Measurements from ENCODE around the gene RAI1.

The RAI1 gene

DNA sequence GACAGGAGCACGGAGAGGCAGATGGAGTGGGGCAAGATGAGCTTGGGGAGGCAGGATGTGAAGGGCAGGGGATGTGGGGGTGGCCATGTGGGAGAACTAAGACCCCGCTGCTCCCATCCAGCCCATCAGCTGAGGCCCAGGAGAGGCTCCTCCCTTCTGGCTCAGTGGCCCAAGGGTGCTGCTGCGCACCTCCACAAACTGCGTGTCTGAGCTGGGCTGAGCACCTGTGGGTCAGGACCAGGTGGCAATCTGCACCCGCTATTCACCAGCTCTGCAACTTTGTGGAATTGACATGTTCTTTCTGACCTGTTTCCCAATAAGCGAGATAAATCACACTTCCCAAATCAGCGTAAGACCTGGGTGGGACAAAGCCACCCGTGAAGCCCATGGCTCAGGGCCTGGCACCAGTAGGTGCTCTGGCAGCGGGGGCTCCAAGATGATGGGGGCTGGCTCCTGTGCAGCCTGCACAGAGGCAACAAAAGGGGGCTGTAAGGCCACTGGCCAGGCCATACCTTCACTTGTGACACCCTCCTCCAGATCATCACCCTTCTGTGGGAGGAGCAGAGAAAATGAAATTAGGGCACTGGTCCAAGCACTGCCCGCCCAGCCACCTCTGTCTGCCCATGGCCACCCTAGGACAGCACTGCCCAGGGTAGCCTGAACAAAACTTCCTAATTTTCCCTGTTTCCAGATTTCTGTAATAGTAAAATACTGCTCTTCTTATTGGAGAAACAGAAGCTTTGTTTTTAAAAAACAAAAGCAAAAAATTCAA is 167.2 kb downstream of the RAI1 start:
- Histone ChIP-seq H3K4me1 (ENCODE audit: control insufficient read depth in 5 of 5, insufficient read depth in 5 of 5, low read length in 5 of 5) (peaks cover 21 to 47% (median 35%) of the 10 kb centered on the region in 5 donors), H3K4me3 (ENCODE audit: low read depth in 1 of 5, low read length in 5 of 5) (no peak overlapping the region), H3K9ac (ENCODE audit: low read length in 5 of 5) (peak overlapping the region in 3 of 5 donors; percentile 3 to 48 (median 42)), H3K27me3 (ENCODE audit: control insufficient read depth in 5 of 5, insufficient read depth in 4 of 5, low read length in 5 of 5) (no peaks in the 10 kb centered on the region), H3K27ac (ENCODE audit: low read depth, low read length) (peak overlapping the region; percentile 88), H3K36me3 (ENCODE audit: control insufficient read depth in 5 of 5, insufficient read depth in 5 of 5, low read length in 5 of 5) (peaks cover 0 to 33% (median 11%) of the 10 kb centered on the region in 5 donors), H3K9me3 (ENCODE audit: control insufficient read depth in 5 of 5, low read length in 5 of 5) (no peaks in the 10 kb centered on the region)

DNA sequence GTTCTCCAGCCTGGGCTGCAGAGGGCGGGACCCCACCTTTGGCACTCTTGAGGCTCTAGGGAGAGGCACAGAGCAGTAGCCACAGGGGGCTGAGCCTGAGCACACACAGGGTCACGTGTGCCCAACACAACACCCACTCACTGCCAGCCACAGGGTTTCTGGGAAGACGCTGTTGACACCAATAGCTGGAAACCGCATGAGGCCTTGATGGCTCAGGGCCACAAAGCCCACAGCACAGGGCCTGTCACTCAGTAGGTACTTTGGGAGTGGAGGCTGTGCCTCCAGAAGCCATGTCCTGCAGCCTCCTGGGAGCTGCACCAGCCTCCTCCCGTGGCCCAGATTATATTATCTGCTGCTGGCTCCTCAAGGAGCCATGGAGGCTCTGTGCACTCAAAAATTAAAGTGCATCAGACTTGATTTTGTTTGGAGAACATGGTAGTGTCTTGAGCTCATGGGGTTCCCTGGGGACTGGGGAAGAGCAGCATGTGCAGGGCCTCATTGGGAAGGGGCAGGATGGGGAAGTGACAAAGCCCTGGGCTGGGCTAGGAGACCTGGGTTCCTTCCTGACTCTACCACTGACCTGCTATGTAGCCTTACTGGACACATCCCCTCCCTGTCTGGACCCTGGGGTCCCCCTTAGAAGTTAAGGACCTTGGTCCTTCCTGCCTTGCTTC is 168.0 kb downstream of the RAI1 start:
- Histone ChIP-seq H3K4me3 (ENCODE audit: low read depth in 1 of 5, low read length in 5 of 5) (no peak overlapping the region), H3K4me1 (ENCODE audit: control insufficient read depth in 5 of 5, insufficient read depth in 5 of 5, low read length in 5 of 5) (peaks cover 21 to 53% (median 35%) of the 10 kb centered on the region in 5 donors)

DNA sequence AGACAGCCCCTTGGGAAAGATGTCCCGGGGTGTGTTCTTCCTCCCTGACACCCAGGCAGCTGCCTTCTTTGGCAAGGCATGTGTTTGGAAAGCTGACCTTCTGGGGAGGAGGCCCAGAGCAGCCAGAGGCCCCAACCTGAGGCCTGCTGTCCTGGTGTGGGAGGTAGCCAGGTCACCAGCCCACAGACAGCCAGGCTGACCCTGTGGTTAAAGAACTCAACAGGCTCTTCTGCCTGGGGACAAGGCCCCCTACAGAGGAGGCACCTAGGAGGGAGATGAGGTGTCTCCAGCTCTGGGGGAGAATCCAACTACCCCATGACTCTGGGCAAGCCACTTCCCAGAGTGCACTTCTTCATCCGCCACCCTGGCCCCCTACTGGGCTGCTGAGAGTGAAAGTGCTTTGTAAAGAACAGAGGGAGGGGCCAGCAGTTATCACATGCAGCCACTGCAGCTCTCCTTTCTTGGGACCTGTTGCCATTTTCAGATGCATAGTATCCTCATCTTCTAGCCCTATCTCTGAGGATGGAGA is 168.7 kb downstream of the RAI1 start:
- no peaks in the 10 kb centered on the region for H3K27me3 ChIP-seq (ENCODE audit: control insufficient read depth in 5 of 5, insufficient read depth in 4 of 5, low read length in 5 of 5)
- H3K36me3 ChIP-seq (ENCODE audit: control insufficient read depth in 5 of 5, insufficient read depth in 5 of 5, low read length in 5 of 5), result peaks cover 0 to 33% (median 11%) of the 10 kb centered on the region in 5 donors
- no peaks in the 10 kb centered on the region for H3K9me3 ChIP-seq (ENCODE audit: control insufficient read depth in 5 of 5, low read length in 5 of 5)
- H3K4me1 ChIP-seq (ENCODE audit: control insufficient read depth in 5 of 5, insufficient read depth in 5 of 5, low read length in 5 of 5), result peaks cover 21 to 56% (median 38%) of the 10 kb centered on the region in 5 donors
- no peak overlapping the region for H3K4me3 ChIP-seq (ENCODE audit: low read depth in 1 of 5, low read length in 5 of 5)
- peak overlapping the region; percentile 44 to 74 (median 65) for H3K9ac ChIP-seq (ENCODE audit: low read length in 5 of 5)
- H3K27ac ChIP-seq (ENCODE audit: low read depth, low read length), result peak overlapping the region; percentile 88

More for the DNA sequence above, 168.0 kb downstream of the RAI1 start:
- H3K9ac ChIP-seq (ENCODE audit: low read length in 5 of 5), result peak overlapping the region; percentile 44 to 74 (median 65)
- H3K36me3 ChIP-seq (ENCODE audit: control insufficient read depth in 5 of 5, insufficient read depth in 5 of 5, low read length in 5 of 5), result peaks cover 0 to 33% (median 11%) of the 10 kb centered on the region in 5 donors
- no peaks in the 10 kb centered on the region for H3K27me3 ChIP-seq (ENCODE audit: control insufficient read depth in 5 of 5, insufficient read depth in 4 of 5, low read length in 5 of 5)
- no peaks in the 10 kb centered on the region for H3K9me3 ChIP-seq (ENCODE audit: control insufficient read depth in 5 of 5, low read length in 5 of 5)
- peak overlapping the region; percentile 88 for H3K27ac ChIP-seq (ENCODE audit: low read depth, low read length)

DNA sequence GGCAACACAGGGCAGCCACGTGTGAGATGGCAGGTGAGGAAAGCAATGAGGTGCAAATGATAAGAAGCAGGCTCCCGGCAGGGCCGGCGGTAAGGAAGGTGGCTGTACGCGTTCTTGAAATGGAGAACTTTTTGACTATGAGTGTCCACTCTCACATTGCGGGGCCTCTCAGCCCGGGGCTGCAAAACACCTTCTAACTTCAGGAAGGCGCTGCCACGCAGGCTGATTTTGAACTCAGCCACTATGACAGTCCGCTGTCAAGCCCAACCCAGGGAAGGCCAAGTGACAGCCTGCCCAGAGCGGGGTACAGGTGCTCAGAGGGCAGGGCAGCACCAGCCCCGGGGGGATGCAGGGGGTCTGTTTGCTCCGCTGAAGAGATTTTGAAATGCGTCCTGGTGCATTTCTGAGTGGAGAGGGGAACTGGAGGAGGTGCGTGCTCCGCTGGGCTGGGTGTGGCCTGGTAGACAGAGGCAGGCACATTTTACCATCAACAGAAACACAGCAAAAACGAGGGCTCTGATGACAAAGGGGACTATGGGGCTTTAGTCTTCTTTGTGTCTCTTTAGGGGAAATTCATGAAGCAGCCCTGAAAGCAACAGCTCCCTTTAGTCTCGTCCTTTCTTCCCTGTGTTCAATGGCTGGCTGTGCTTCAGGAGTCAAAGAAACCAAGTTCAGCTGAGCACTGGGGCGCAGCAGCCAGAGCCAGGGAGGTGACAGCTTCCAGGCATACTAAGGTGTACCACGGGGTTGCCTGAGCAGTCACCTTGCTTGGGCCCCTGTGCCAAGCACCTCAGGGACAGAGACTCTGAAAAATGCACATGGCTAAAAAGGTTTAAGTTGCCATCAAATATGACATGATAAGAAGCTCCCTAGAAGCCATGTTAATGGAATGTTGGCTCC is 170.1 kb downstream of the RAI1 start:
- Histone ChIP-seq H3K27me3 (ENCODE audit: control insufficient read depth in 5 of 5, insufficient read depth in 4 of 5, low read length in 5 of 5) (no peaks in the 10 kb centered on the region), H3K4me1 (ENCODE audit: control insufficient read depth in 5 of 5, insufficient read depth in 5 of 5, low read length in 5 of 5) (peaks cover 21 to 70% (median 50%) of the 10 kb centered on the region in 5 donors), H3K9me3 (ENCODE audit: control insufficient read depth in 5 of 5, low read length in 5 of 5) (no peaks in the 10 kb centered on the region), H3K9ac (ENCODE audit: low read length in 5 of 5) (peak overlapping the region in 1 of 5 donors; percentile 19), H3K4me3 (ENCODE audit: low read depth in 1 of 5, low read length in 5 of 5) (no peak overlapping the region), H3K27ac (ENCODE audit: low read depth, low read length) (peak overlapping the region; percentile 53), H3K36me3 (ENCODE audit: control insufficient read depth in 5 of 5, insufficient read depth in 5 of 5, low read length in 5 of 5) (peaks cover 0 to 29% (median 8%) of the 10 kb centered on the region in 5 donors)

DNA sequence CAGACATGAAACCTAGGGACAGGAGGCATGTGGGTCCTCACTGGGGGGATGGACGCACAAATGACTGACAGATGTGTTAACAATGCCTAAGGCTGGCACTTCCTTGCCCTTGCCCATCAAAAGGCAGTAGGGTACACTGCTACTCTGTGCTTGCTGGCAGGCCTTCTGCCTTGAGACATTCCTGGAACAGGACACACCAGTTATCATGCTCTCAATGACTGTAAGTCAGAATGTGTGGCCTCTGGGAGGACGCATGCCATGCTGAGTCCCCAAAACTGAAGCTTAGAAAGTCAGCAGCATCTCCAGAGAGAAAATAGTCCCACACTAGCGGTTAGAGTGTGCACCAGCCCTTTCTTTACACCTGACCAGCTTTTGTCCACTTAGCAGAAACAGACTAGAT is 171.7 kb downstream of the RAI1 start:
- no peaks in the 10 kb centered on the region for H3K9me3 ChIP-seq (ENCODE audit: control insufficient read depth in 5 of 5, low read length in 5 of 5)
- peaks cover 0 to 19% (median 0%) of the 10 kb centered on the region in 5 donors for H3K36me3 ChIP-seq (ENCODE audit: control insufficient read depth in 5 of 5, insufficient read depth in 5 of 5, low read length in 5 of 5)
- no peaks in the 10 kb centered on the region for H3K27me3 ChIP-seq (ENCODE audit: control insufficient read depth in 5 of 5, insufficient read depth in 4 of 5, low read length in 5 of 5)
- H3K9ac ChIP-seq (ENCODE audit: low read length in 5 of 5), result no peak overlapping the region
- H3K27ac ChIP-seq (ENCODE audit: low read depth, low read length), result peak overlapping the region; percentile 53
- peaks cover 21 to 69% (median 43%) of the 10 kb centered on the region in 5 donors for H3K4me1 ChIP-seq (ENCODE audit: control insufficient read depth in 5 of 5, insufficient read depth in 5 of 5, low read length in 5 of 5)
- H3K4me3 ChIP-seq (ENCODE audit: low read depth in 1 of 5, low read length in 5 of 5), result no peak overlapping the region

DNA sequence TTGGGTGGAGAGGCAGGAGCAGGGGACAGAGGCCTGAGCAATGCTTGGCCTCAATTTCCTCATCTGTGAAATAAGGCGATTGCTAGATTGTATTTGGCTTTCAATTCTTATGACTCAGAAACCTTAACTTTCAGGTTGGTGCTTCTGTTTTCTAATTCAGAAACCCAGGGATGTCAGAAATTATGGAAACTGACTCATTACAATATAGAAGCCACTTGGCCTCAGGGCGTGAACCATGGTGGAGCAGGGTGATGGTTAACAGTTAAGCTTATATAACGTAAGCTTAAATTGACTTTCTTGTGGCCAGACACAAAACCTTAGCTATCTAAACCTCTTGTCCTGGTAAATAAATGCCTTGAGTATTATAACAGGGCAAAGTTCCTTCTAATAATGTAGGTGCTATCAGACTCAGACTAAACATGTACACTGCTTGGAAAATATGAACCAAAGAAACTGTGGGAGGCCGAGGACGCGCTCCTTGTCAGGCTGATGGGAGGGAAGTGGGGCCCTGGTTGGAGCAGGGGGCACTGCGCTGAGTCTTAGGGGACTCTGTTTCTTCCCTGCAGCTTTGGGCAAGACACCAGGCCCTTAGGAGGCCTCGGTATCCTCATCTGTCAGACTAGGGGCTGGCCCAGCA is 172.7 kb downstream of the RAI1 start:
- Histone ChIP-seq H3K27ac (ENCODE audit: low read depth, low read length) (peak overlapping the region; percentile 53), H3K36me3 (ENCODE audit: control insufficient read depth in 5 of 5, insufficient read depth in 5 of 5, low read length in 5 of 5) (peaks cover 0 to 15% (median 0%) of the 10 kb centered on the region in 5 donors), H3K9ac (ENCODE audit: low read length in 5 of 5) (no peak overlapping the region), H3K27me3 (ENCODE audit: control insufficient read depth in 5 of 5, insufficient read depth in 4 of 5, low read length in 5 of 5) (no peaks in the 10 kb centered on the region), H3K9me3 (ENCODE audit: control insufficient read depth in 5 of 5, low read length in 5 of 5) (no peaks in the 10 kb centered on the region), H3K4me1 (ENCODE audit: control insufficient read depth in 5 of 5, insufficient read depth in 5 of 5, low read length in 5 of 5) (peaks cover 15 to 59% (median 34%) of the 10 kb centered on the region in 5 donors), H3K4me3 (ENCODE audit: low read depth in 1 of 5, low read length in 5 of 5) (no peak overlapping the region)

DNA sequence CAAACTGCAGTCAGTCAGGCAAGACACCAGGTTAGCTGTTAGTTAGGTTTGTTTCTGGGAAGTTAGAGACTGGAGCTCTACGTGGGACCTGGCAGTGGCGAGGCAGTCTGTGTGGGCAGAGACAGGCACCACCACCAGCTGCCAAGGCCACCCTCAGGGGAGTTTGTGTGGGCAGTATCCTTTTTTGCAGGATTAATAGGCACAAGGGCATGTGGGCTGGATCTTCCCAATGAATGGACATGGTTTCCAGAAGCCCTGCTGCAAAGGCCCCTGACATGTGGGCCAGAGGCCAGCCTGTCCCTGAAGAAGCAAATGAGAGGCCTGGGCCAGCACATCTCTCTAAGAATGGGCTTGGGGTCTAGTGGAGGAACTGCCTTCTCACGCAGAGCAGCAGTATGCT is 174.7 kb downstream of the RAI1 start:
- peaks cover 0 to 14% (median 3%) of the 10 kb centered on the region in 5 donors for H3K36me3 ChIP-seq (ENCODE audit: control insufficient read depth in 5 of 5, insufficient read depth in 5 of 5, low read length in 5 of 5)
- peak overlapping the region in 2 of 5 donors; percentile 58 to 65 for H3K9ac ChIP-seq (ENCODE audit: low read length in 5 of 5)
- no peak overlapping the region for H3K4me3 ChIP-seq (ENCODE audit: low read depth in 1 of 5, low read length in 5 of 5)
- H3K27me3 ChIP-seq (ENCODE audit: control insufficient read depth in 5 of 5, insufficient read depth in 4 of 5, low read length in 5 of 5), result no peaks in the 10 kb centered on the region
- H3K9me3 ChIP-seq (ENCODE audit: control insufficient read depth in 5 of 5, low read length in 5 of 5), result no peaks in the 10 kb centered on the region
- peak overlapping the region; percentile 77 for H3K27ac ChIP-seq (ENCODE audit: low read depth, low read length)
- peaks cover 6 to 47% (median 27%) of the 10 kb centered on the region in 5 donors for H3K4me1 ChIP-seq (ENCODE audit: control insufficient read depth in 5 of 5, insufficient read depth in 5 of 5, low read length in 5 of 5)

DNA sequence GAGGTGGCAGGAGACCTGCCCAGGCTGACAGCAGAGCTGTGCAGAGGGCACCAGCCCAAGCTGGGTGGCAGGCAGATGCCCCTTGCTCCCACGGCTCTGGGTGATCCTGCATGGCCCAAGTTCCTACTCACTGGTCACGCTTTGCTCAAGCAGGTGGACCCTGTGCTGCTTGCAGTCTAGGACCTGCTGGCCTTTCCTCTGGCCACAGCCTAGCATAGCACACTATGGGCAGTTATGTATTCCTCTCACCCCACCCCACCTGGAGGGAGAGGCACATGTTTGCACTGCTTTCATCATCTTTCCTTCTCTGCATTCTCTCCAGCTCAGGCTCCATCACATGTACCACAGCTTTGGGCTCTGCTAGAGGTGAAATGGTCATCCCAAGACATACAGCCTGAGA is 175.1 kb downstream of the RAI1 start:
- Histone ChIP-seq H3K9ac (ENCODE audit: low read length in 5 of 5) (peak overlapping the region in 1 of 5 donors; percentile 41), H3K27ac (ENCODE audit: low read depth, low read length) (peak overlapping the region; percentile 63), H3K4me3 (ENCODE audit: low read depth in 1 of 5, low read length in 5 of 5) (no peak overlapping the region), H3K4me1 (ENCODE audit: control insufficient read depth in 5 of 5, insufficient read depth in 5 of 5, low read length in 5 of 5) (peaks cover 6 to 47% (median 27%) of the 10 kb centered on the region in 5 donors), H3K36me3 (ENCODE audit: control insufficient read depth in 5 of 5, insufficient read depth in 5 of 5, low read length in 5 of 5) (peaks cover 0 to 17% (median 7%) of the 10 kb centered on the region in 5 donors), H3K27me3 (ENCODE audit: control insufficient read depth in 5 of 5, insufficient read depth in 4 of 5, low read length in 5 of 5) (no peaks in the 10 kb centered on the region), H3K9me3 (ENCODE audit: control insufficient read depth in 5 of 5, low read length in 5 of 5) (no peaks in the 10 kb centered on the region)

DNA sequence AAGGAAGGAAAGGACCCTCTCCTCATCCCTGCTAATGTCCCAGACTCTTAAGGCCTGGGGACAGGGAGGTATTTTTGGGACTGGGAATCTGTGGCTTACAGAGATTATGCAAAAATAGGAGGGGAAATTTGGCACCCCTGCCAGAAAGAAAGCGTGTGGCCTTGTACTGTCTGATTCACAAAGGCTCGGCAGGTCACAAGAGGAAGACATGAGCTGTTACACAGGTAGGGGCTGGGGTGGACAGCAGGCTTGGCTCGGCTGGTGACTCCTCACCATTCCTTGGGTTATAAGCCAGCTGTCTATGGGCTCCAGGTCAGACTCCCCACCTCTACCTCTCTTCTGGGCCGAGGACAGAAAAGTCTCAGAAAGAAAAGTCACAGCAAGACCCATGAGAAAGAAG is 176.2 kb downstream of the RAI1 start:
- Histone ChIP-seq H3K27ac (ENCODE audit: low read depth, low read length) (peak overlapping the region; percentile 63), H3K4me1 (ENCODE audit: control insufficient read depth in 5 of 5, insufficient read depth in 5 of 5, low read length in 5 of 5) (peaks cover 6 to 47% (median 27%) of the 10 kb centered on the region in 5 donors), H3K36me3 (ENCODE audit: control insufficient read depth in 5 of 5, insufficient read depth in 5 of 5, low read length in 5 of 5) (peaks cover 0 to 28% (median 16%) of the 10 kb centered on the region in 5 donors), H3K4me3 (ENCODE audit: low read depth in 1 of 5, low read length in 5 of 5) (no peak overlapping the region), H3K27me3 (ENCODE audit: control insufficient read depth in 5 of 5, insufficient read depth in 4 of 5, low read length in 5 of 5) (no peaks in the 10 kb centered on the region), H3K9ac (ENCODE audit: low read length in 5 of 5) (peak overlapping the region in 1 of 5 donors; percentile 25), H3K9me3 (ENCODE audit: control insufficient read depth in 5 of 5, low read length in 5 of 5) (no peaks in the 10 kb centered on the region)

Measured in subcutaneous abdominal adipose tissue (tissue), 5 donors.